ENCODE results near the gene EML3. TPM values are rescaled to one million over a fixed set of nuclear protein-coding genes. Genes with fewer than 3 reads are reported as not detected.

EML3 gene
- total and polyA plus RNA-seq, 2 of the 13 experiments (the other 11 are each of a cell fraction or from before 2014, with no cell fraction given): 10.6 to 12.3 TPM

- TF ChIP-seq ZNF136 (CRISPR knock-in tag; IDR thresholded peaks at IDR 0.05; ENCODE audit: low read depth) (no peak), FLYWCH1 (CRISPR knock-in tag; IDR thresholded peaks at IDR 0.05) (no peak), ELF1 (CRISPR knock-in tag; IDR thresholded peaks at IDR 0.05) (peak; percentile 81), NCOA1 (CRISPR knock-in tag; IDR thresholded peaks at IDR 0.05) (peak; percentile 75; the same call in 1 of the 2 replicates), GATAD2A (CRISPR knock-in tag; IDR thresholded peaks at IDR 0.05) (no peak), CHD2 (IDR thresholded peaks at IDR 0.05; ENCODE audit: low read depth, low read length) (no peak), HMG20A (CRISPR knock-in tag; IDR thresholded peaks at IDR 0.05; ENCODE audit: borderline replicate concordance) (no peak), NFYC (CRISPR knock-in tag; IDR thresholded peaks at IDR 0.05) (no peak), ZBTB25 (CRISPR knock-in tag; IDR thresholded peaks at IDR 0.05) (peak; percentile 72; the same call in 1 of the 2 replicates), MAX (IDR thresholded peaks at IDR 0.05) (peak; percentile 53), U2AF2 (IDR thresholded peaks at IDR 0.05; ENCODE audit: low read depth, low read length) (no peak), ZNF263 (CRISPR knock-in tag; IDR thresholded peaks at IDR 0.05) (no peak), TCF12 (IDR thresholded peaks at IDR 0.05) (no peak), TCF12 (CRISPR knock-in tag; IDR thresholded peaks at IDR 0.05) (no peak), ZNF543 (CRISPR knock-in tag; IDR thresholded peaks at IDR 0.05) (no peak), KLF9 (CRISPR knock-in tag; IDR thresholded peaks at IDR 0.05; ENCODE audit: low read depth) (no peak), SMC3 (IDR thresholded peaks at IDR 0.05; ENCODE audit: low read length) (no peak), RBFOX2 (IDR thresholded peaks at IDR 0.05; ENCODE audit: low read depth, low read length) (peak; percentile 91), NCOA5 (CRISPR knock-in tag; IDR thresholded peaks at IDR 0.05) (no peak), PCBP1 (IDR thresholded peaks at IDR 0.05; ENCODE audit: borderline replicate concordance, low read depth, low read length) (no peak), GZF1 (CRISPR knock-in tag; IDR thresholded peaks at IDR 0.05) (no peak), ZFP90 (CRISPR knock-in tag; IDR thresholded peaks at IDR 0.05; ENCODE audit: borderline replicate concordance) (no peak; the same call in 1 of the 2 replicates), MED8 (CRISPR knock-in tag; IDR thresholded peaks at IDR 0.05; ENCODE audit: insufficient replicate concordance) (no peak), IKZF1 (IDR thresholded peaks at IDR 0.05) (no peak), NKX3-1 (CRISPR knock-in tag; IDR thresholded peaks at IDR 0.05) (peak; percentile 34; the same call in 1 of the 2 replicates), THAP9 (CRISPR knock-in tag; IDR thresholded peaks at IDR 0.05; ENCODE audit: borderline replicate concordance) (peak; percentile 33; the same call in 1 of the 2 replicates), SYNCRIP (IDR thresholded peaks at IDR 0.05; ENCODE audit: insufficient read depth, low read depth, low read length) (no peak), RAD21 (CRISPR knock-in tag; IDR thresholded peaks at IDR 0.05) (no peak), PAWR (CRISPR knock-in tag; IDR thresholded peaks at IDR 0.05; ENCODE audit: borderline replicate concordance) (no peak), ZNF121 (CRISPR knock-in tag; IDR thresholded peaks at IDR 0.05) (no peak; the same call in 1 of the 2 replicates), MAFG (CRISPR knock-in tag; IDR thresholded peaks at IDR 0.05) (no peak)
Observed at GRCh38 chr11:62601372-62602140, 11.0 kb downstream of the EML3 start, which contains the start of gene MTA2 (continued).

Measured in HepG2 (cell line).